Activated CD4-positive, alpha-beta T cell treated with anti-CD3 and anti-CD28 coated beads, Interleukin-2, amount 10 ng/mL, durations not matched to agents 7 days and 5 days (primary cell): ENCODE results near the gene GDI1. TPM values are rescaled to one million over a fixed set of nuclear protein-coding genes. Genes with fewer than 3 reads are reported as not detected.
A peak's percentile ranks its signal among the peaks of the same experiment; 100 is the strongest.

Source experiments
- CTCF ChIA-PET: fragments of 350-600 bp; sonication (Branson Sonifier 250); formaldehyde crosslinking; loops from one replicate; lab custom pipeline; 2021; ENCODE audit warnings: antibody characterized with exemption; lab: Charles Lee
- POLR2A ChIA-PET: fragments of 350-600 bp; sonication (Branson Sonifier 250); formaldehyde crosslinking; loops from one replicate; lab custom pipeline; 2021; ENCODE audit warnings: antibody characterized with exemption; lab: Charles Lee
- DNase-seq: peaks from one replicate; pipeline ENCODE4 v3.0.0-alpha.2; 2020
- H3K27ac Mint-ChIP-seq: one replicate; pipeline ENCODE4 v1.8.0; 2021; ENCODE audit warnings: mild to moderate bottlenecking, moderate library complexity, mixed read lengths
- H3K27me3 Mint-ChIP-seq: one replicate; pipeline ENCODE4 v1.8.0; 2021; ENCODE audit warnings: mixed read lengths
- H3K36me3 Mint-ChIP-seq: one replicate; pipeline ENCODE4 v1.8.0; 2021; ENCODE audit warnings: low read depth, mixed read lengths
- H3K4me1 Mint-ChIP-seq: one replicate; pipeline ENCODE4 v1.8.0; 2021; ENCODE audit warnings: mixed read lengths
- H3K4me3 Mint-ChIP-seq: one replicate; pipeline ENCODE4 v1.8.0; 2021; ENCODE audit warnings: mild to moderate bottlenecking, moderate library complexity, mixed read lengths
- H3K9me3 Mint-ChIP-seq: one replicate; pipeline ENCODE4 v1.8.0; 2021; ENCODE audit warnings: mixed read lengths
- total RNA-seq, 2 experiments: library from RNA; stranded (reverse); gene quantifications; one replicate each; pipeline ENCODE4 v1.2.3, GENCODE V29; 2021

The GDI1 gene
- total RNA-seq, 2 experiments from 2014 or later: 118 to 123 TPM

DNA sequence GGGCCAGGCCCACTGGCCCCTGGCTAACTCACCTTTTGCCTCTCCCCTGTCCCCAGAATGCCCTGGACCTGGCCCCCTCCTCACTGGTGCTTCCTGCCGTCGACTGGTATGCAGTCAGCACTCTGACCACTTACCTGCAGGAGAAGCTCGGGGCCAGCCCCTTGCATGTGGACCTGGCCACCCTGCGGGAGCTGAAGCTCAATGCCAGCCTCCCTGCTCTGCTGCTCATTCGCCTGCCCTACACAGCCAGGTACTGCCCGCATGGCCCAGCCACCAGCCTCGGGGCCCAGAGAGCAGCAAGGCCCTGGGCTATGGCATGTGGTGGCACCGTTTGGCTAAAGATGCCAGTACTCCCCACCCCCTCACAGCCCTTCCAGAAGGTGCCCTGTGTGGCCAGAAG is 4.7 kb upstream of the GDI1 start:
- Mint-ChIP-seq H3K9me3 (no peaks in the 10 kb centered on the region), H3K36me3 (peaks cover 19% of the 10 kb centered on the region), H3K27ac (no peak overlapping the region), H3K27me3 (no peaks in the 10 kb centered on the region), H3K4me3 (no peak overlapping the region), H3K4me1 (peaks cover 30% of the 10 kb centered on the region)
- ChIA-PET CTCF (no interaction called here), POLR2A (no interaction called here)
- no peak for DNase-seq

DNA sequence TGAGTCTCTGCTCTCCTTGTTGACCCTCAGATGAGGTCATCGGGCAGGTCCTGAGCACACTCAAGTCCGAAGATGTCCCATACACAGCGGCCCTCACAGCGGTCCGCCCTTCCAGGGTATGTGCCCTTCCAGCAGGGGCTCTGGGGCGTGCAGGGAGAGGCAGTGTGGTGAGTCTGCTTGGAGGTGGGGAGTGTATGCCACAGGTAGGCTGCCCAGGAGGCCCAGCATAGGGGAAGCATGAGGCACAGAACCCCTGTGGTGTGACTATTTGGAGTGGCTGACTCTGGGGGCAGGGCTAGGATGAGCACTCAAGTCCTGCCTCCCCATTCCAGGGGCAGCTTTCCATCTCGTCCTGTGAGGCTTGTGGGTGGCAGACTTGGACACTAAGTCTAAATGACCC is 3.3 kb upstream of the GDI1 start:
- ChIA-PET POLR2A (no interaction called here), CTCF (no interaction called here)
- H3K27ac Mint-ChIP-seq: no peak overlapping the region
- peaks cover 19% of the 10 kb centered on the region for H3K36me3 Mint-ChIP-seq
- no peaks in the 10 kb centered on the region for H3K9me3 Mint-ChIP-seq
- no peak overlapping the region for H3K4me3 Mint-ChIP-seq
- peaks cover 31% of the 10 kb centered on the region for H3K4me1 Mint-ChIP-seq
- no peak for DNase-seq
- no peaks in the 10 kb centered on the region for H3K27me3 Mint-ChIP-seq

DNA sequence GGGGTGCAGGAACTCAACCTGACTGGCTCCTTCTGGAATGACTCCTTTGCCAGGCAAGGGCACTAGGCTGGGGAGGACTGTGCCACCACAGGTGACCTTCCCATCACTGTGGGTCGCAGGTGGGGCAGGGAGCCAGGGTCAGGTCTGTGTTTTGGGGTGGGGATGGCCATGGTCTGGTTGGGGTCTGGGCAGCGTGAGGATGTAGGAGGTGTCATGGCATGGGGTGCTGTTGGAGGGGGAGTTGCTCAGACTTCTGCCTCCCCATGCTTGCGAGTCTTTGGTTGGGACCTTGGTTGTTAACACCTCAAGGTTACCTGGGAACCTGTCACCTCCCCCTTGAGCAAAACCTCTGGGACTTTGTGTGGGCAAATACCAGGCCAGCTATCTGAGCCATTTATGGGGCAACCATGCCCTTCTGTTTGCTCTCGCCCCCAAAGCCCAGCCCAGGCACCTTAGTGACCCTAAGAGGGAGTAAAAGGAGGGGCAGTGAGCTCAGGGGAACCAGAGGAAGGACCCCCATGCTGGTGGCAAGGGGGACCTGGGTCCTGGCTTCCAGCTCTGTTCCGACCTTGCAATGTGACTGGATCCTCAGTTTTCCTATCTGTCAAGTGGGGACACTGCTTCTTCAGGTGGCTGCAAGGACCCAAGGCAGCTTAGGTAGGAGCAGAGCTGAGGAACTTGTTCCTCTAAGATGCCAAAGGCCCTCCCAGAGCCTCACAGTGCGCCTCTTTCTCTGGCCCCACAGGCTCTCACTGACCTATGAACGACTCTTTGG is 2.4 kb upstream of the GDI1 start:
- POLR2A ChIA-PET: no interaction called here
- Mint-ChIP-seq H3K27me3 (no peaks in the 10 kb centered on the region), H3K36me3 (peaks cover 19% of the 10 kb centered on the region), H3K27ac (no peak overlapping the region), H3K4me1 (peaks cover 28% of the 10 kb centered on the region), H3K9me3 (no peaks in the 10 kb centered on the region), H3K4me3 (no peak overlapping the region)
- no peak for DNase-seq
- CTCF ChIA-PET: no interaction called here

DNA sequence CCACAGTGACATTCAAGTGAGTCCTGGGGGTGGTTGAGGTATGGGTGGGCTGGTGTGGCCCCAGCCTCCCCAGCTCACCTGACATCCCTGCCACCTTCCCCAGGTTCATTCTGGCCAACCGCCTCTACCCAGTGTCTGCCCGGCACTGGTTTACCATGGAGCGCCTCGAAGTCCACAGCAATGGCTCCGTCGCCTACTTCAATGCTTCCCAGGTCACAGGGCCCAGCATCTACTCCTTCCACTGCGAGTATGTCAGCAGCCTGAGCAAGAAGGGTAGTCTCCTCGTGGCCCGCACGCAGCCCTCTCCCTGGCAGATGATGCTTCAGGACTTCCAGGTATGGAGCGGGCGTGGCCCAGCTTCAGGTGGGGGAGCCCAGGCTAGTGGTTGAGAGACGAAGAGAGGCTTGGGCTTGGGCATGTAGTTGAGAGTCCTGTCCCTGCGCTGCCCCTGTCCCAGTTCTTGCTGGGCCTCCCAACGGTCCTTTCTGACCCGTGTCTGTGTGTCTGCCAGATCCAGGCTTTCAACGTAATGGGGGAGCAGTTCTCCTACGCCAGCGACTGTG is 1.7 kb upstream of the GDI1 start:
- POLR2A ChIA-PET: no interaction called here
- CTCF ChIA-PET: no interaction called here
- Mint-ChIP-seq H3K27me3 (no peaks in the 10 kb centered on the region), H3K4me1 (peaks cover 26% of the 10 kb centered on the region), H3K9me3 (no peaks in the 10 kb centered on the region), H3K4me3 (no peak overlapping the region), H3K27ac (no peak overlapping the region), H3K36me3 (peaks cover 19% of the 10 kb centered on the region)
- no peak for DNase-seq

DNA sequence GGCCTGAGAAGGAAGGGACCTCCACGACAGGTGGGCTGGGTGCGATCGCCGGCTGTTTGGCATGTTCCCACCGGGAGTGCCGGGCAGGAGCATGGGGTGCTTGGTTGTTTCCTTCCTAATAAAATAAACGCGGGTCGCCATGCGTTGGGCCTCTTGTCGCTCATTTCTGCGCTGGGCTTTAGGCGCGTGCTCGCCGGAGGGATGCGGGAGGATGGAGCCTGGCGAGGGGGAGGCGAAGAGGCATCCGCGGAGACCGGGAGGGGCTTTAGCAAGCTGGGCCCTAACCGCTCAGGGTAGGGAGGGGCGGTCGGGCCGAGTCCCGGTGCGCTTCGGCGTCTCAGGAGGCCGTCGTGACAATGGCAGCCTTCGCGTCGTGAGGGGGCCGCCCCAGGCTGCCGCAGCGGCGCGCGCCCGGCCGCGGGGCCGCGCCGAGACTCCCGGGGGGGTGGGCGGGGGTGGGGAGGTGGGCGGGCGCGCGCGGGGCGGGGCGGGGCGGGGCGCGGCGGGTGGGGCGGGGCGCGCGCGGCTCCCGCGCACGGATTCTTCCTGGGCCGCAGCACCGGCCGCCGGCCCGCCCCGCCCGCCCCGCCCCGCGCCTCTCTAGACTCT is 476 bp upstream of the GDI1 start:
- peak; percentile 45 for DNase-seq
- peak overlapping the region; percentile 87 for H3K27ac Mint-ChIP-seq
- H3K4me3 Mint-ChIP-seq: peak overlapping the region; percentile 75
- H3K9me3 Mint-ChIP-seq: no peaks in the 10 kb centered on the region
- ChIA-PET POLR2A (no interaction called here), CTCF (no interaction called here)
- H3K36me3 Mint-ChIP-seq: peaks cover 19% of the 10 kb centered on the region
- H3K4me1 Mint-ChIP-seq: peaks cover 22% of the 10 kb centered on the region
- no peaks in the 10 kb centered on the region for H3K27me3 Mint-ChIP-seq

DNA sequence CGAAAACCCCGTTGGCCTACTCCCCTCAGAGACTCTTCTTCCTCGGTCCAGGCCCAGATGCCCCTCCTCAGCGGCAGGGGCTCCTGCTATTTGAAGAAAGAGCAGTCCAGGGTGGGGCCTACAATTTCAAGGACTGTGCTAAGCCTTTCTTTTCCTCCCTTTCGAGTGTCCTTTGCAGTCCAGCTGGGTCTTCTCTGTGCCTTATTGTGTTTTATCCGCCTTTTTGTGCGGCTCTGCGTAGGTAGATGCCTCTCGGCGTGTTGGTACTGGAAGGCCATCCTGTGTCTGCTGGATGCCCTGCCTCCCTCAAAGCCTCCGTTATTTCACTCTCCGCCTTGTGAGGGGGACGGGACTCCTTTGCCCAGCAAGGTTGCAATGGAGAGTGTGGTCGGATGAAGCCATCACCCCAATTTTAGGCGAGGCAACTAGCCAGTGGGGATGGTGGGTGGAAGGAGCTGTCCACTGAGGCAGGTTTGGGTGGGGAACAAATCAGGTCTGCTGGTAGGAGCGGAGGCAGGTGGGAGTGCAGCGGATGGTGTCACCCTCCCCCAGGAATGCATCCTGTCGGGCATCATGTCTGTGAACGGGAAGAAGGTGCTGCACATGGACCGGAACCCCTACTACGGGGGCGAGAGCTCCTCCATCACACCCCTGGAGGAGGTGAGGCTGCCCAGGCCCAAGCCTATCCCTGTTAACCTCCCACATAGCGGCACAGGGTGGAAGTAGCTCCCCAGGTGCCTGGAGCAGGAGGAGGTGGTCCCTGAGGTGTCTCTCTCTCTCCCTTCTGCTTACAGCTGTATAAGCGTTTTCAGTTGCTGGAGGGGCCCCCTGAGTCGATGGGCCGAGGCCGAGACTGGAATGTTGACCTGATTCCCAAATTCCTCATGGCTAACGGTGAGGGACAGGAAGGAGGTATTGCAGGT is 1.3 kb downstream of the GDI1 start:
- Mint-ChIP-seq H3K36me3 (peaks cover 21% of the 10 kb centered on the region), H3K27ac (peak overlapping the region; percentile 83), H3K4me3 (peak overlapping the region; percentile 81), H3K4me1 (peaks cover 31% of the 10 kb centered on the region), H3K27me3 (no peaks in the 10 kb centered on the region), H3K9me3 (no peaks in the 10 kb centered on the region)
- POLR2A ChIA-PET: no interaction called here
- no peak for DNase-seq
- CTCF ChIA-PET: interaction anchor here (0.6 to 1.2 kb wide), 2 partner anchors 10 to 199 kb away, joined by 3 to 4 read pairs; partner anchors contain the start of gene ATP6AP1

DNA sequence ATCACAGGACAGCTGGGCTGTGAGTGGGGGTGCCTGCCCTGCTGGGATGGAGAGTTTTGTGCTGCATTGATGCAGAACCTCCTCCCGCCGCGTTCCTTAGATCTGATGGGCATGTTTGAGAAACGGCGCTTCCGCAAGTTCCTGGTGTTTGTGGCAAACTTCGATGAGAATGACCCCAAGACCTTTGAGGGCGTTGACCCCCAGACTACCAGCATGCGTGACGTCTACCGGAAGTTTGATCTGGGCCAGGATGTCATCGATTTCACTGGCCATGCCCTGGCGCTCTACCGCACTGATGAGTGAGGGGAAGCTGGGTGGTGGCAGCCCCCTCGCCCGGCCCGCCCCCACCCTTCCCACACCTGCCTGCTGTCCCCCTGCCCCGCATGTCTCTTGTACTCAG is 2.9 kb downstream of the GDI1 start:
- H3K4me3 Mint-ChIP-seq: no peak overlapping the region
- H3K27me3 Mint-ChIP-seq: no peaks in the 10 kb centered on the region
- H3K4me1 Mint-ChIP-seq: peaks cover 36% of the 10 kb centered on the region
- no peaks in the 10 kb centered on the region for H3K9me3 Mint-ChIP-seq
- ChIA-PET CTCF (interaction anchor here (1.2 kb wide), 1 partner anchor 11 kb away, joined by 3 read pairs; the partner anchor contains the start of gene ATP6AP1), POLR2A (no interaction called here)
- no peak overlapping the region for H3K27ac Mint-ChIP-seq
- peaks cover 17% of the 10 kb centered on the region for H3K36me3 Mint-ChIP-seq
- DNase-seq: no peak

DNA sequence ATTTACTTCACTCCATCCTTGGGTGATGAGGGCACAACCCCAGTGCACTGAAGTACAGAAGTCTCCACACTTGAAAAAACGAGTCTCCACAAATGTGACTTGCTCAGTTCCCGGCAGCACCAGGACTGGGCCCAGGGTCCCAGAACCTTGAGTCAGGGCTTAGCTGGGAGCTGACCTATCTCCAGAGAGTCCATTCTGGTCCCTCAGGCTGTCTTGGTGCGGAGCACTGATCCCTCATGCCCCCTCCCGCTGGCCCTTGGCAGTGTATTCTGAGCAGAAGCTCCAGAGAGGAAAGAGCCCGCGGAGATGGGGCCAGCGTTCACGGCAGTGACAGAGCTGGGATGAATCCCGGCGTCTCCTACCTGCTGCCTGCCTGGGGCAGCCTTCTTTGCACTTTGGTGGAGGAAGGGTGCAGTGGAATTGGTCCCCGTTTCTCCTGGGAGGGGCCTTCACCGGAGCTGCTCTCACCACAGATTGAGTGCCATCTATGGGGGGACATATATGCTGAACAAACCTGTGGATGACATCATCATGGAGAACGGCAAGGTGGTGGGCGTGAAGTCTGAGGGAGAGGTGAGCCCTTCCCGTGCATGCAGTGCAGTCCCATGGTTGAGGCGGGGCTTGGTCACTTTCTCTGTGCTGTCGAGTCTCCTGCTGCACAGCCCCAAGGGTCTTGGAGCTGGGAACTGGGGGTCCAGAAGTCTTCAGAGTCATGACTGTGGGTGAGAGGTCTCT is 3.8 kb downstream of the GDI1 start:
- DNase-seq: no peak
- no peak overlapping the region for H3K4me3 Mint-ChIP-seq
- H3K27me3 Mint-ChIP-seq: no peaks in the 10 kb centered on the region
- peaks cover 36% of the 10 kb centered on the region for H3K4me1 Mint-ChIP-seq
- ChIA-PET CTCF (interaction anchor here (1.0 to 1.5 kb wide), 3 partner anchors 10 to 42 kb away, joined by 3 to 5 read pairs (median 4); partner anchors contain the start of genes ATP6AP1 and RPL10), POLR2A (no interaction called here)
- H3K27ac Mint-ChIP-seq: no peak overlapping the region
- no peaks in the 10 kb centered on the region for H3K9me3 Mint-ChIP-seq
- peaks cover 11% of the 10 kb centered on the region for H3K36me3 Mint-ChIP-seq

DNA sequence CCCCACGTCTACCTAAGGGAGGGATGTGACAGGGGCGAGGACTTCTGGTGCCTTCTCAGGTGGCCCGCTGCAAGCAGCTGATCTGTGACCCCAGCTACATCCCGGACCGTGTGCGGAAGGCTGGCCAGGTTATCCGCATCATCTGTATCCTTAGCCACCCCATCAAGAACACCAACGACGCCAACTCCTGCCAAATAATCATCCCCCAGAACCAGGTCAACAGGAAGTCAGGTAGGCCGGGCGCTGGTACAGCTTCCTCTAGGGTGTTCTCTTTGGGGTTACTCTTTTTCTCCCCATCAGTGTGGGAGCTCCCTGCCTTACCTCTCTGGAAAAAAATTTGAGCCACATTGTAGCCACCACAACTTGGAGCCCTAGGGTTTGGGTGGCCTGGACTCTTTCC is 4.6 kb downstream of the GDI1 start:
- no peaks in the 10 kb centered on the region for H3K27me3 Mint-ChIP-seq
- H3K4me3 Mint-ChIP-seq: no peak overlapping the region
- no peak for DNase-seq
- peaks cover 29% of the 10 kb centered on the region for H3K4me1 Mint-ChIP-seq
- ChIA-PET POLR2A (no interaction called here), CTCF (interaction anchor here (1.1 to 1.5 kb wide), 2 partner anchors 9 to 13 kb away, joined by 3 to 4 read pairs; partner anchors contain the start of gene ATP6AP1)
- no peaks in the 10 kb centered on the region for H3K9me3 Mint-ChIP-seq
- no peak overlapping the region for H3K27ac Mint-ChIP-seq
- peaks cover 7% of the 10 kb centered on the region for H3K36me3 Mint-ChIP-seq

- Mint-ChIP-seq H3K27me3 (no peaks in the 10 kb centered on the region), H3K4me3 (no peak overlapping the region), H3K4me1 (peaks cover 31% of the 10 kb centered on the region), H3K27ac (peak overlapping the region; percentile 19), H3K36me3 (peaks cover 10% of the 10 kb centered on the region), H3K9me3 (no peaks in the 10 kb centered on the region)
- ChIA-PET CTCF (interaction anchor here (1.5 kb wide), 1 partner anchor 14 kb away, joined by 4 read pairs; the partner anchor contains the start of gene ATP6AP1), POLR2A (no interaction called here)
- DNase-seq: no peak
Observed at GRCh38 chrX:154441984-154442707, 5.2 kb downstream of the GDI1 start.

DNA sequence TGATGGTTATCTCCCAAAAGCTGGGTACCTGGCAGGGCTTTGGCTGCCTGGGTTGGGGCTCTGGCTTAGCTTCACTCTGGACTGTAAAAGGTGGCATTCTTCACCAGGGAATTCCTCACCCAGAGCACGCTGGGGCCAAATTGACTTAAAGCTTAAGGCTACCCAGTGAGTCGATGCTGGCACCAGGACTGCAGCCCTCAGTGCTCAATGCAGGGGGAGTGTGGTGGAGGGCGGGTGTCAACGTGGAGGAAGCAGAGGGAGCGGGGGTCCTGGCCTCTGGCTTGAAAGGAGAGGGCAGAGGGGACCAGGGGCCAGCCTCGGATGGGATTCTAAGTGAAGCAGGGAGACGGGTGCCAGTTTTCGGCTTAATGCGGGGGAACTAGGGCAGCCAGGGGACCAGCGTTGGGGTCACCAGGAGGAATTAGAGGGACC is 6.5 kb downstream of the GDI1 start:
- Mint-ChIP-seq H3K27ac (peak overlapping the region; percentile 84), H3K4me3 (peak overlapping the region; percentile 70), H3K36me3 (peaks cover 11% of the 10 kb centered on the region), H3K9me3 (no peaks in the 10 kb centered on the region), H3K4me1 (peaks cover 24% of the 10 kb centered on the region), H3K27me3 (no peaks in the 10 kb centered on the region)
- POLR2A ChIA-PET: no interaction called here
- DNase-seq: no peak
- CTCF ChIA-PET: no interaction called here
